ENCODE results near the gene LASP1.

LASP1 gene

GRCh38 chr17:38885044-38885727 lies 15.3 kb downstream of the LASP1 start:
- H3K4me3 ChIP-seq (ENCODE audit: low read depth, low read length) = no peak overlapping the region
- no peak for DNase-seq (ENCODE audit: low read depth)

- H3K4me3 ChIP-seq (ENCODE audit: low read depth, low read length) = no peak overlapping the region
- DNase-seq (ENCODE audit: low read depth) = no peak
These were observed 16.1 kb downstream of the LASP1 start for GRCh38 chr17:38885728-38886642.

- DNase-seq (ENCODE audit: low read depth) = no peak
- no peak overlapping the region for H3K4me3 ChIP-seq (ENCODE audit: low read depth, low read length)
These were observed 16.8 kb downstream of the LASP1 start for GRCh38 chr17:38886643-38887010.

GRCh38 chr17:38888842-38889241 lies 19.0 kb downstream of the LASP1 start:
- no peak for DNase-seq (ENCODE audit: low read depth)
- H3K4me3 ChIP-seq (ENCODE audit: low read depth, low read length) = no peak overlapping the region

- H3K4me3 ChIP-seq (ENCODE audit: low read depth, low read length) = no peak overlapping the region
- DNase-seq (ENCODE audit: low read depth) = no peak
These were observed 20.0 kb downstream of the LASP1 start for GRCh38 chr17:38889745-38890409.

GRCh38 chr17:38890410-38890746 lies 20.5 kb downstream of the LASP1 start:
- DNase-seq (ENCODE audit: low read depth) = no peak

GRCh38 chr17:38891441-38891840 lies 21.6 kb downstream of the LASP1 start:
- H3K4me3 ChIP-seq (ENCODE audit: low read depth, low read length) = no peak overlapping the region
- no peak for DNase-seq (ENCODE audit: low read depth)

More at GRCh38 chr17:38890410-38890746, 20.5 kb downstream of the LASP1 start:
- H3K4me3 ChIP-seq (ENCODE audit: low read depth, low read length) = no peak overlapping the region

GRCh38 chr17:38892083-38892482 lies 22.2 kb downstream of the LASP1 start:
- H3K4me3 ChIP-seq (ENCODE audit: low read depth, low read length) = no peak overlapping the region
- DNase-seq (ENCODE audit: low read depth) = no peak

- H3K4me3 ChIP-seq (ENCODE audit: low read depth, low read length) = no peak overlapping the region
- DNase-seq (ENCODE audit: low read depth) = no peak
These were observed 22.8 kb downstream of the LASP1 start for GRCh38 chr17:38892620-38893019.

- DNase-seq (ENCODE audit: low read depth) = no peak
- H3K4me3 ChIP-seq (ENCODE audit: low read depth, low read length) = no peak overlapping the region
These were observed 23.3 kb downstream of the LASP1 start for GRCh38 chr17:38893113-38893512.

- H3K4me3 ChIP-seq (ENCODE audit: low read depth, low read length) = no peak overlapping the region
- DNase-seq (ENCODE audit: low read depth) = no peak
These were observed 23.7 kb downstream of the LASP1 start for GRCh38 chr17:38893607-38894006.

- H3K4me3 ChIP-seq (ENCODE audit: low read depth, low read length) = no peak overlapping the region
- no peak for DNase-seq (ENCODE audit: low read depth)
These were observed 24.4 kb downstream of the LASP1 start for GRCh38 chr17:38894276-38894675.

GRCh38 chr17:38896346-38896954 lies 26.6 kb downstream of the LASP1 start:
- H3K4me3 ChIP-seq (ENCODE audit: low read depth, low read length) = no peak overlapping the region
- DNase-seq (ENCODE audit: low read depth) = no peak

GRCh38 chr17:38897176-38897575 lies 27.3 kb downstream of the LASP1 start:
- peak; percentile 61 for DNase-seq (ENCODE audit: low read depth)
- H3K4me3 ChIP-seq (ENCODE audit: low read depth, low read length) = no peak overlapping the region

GRCh38 chr17:38897671-38898290 lies 27.9 kb downstream of the LASP1 start:
- no peak overlapping the region for H3K4me3 ChIP-seq (ENCODE audit: low read depth, low read length)

GRCh38 chr17:38898291-38898679 lies 28.4 kb downstream of the LASP1 start:
- no peak overlapping the region for H3K4me3 ChIP-seq (ENCODE audit: low read depth, low read length)
- no peak for DNase-seq (ENCODE audit: low read depth)

More at GRCh38 chr17:38897671-38898290, 27.9 kb downstream of the LASP1 start:
- DNase-seq (ENCODE audit: low read depth) = no peak

- no peak overlapping the region for H3K4me3 ChIP-seq (ENCODE audit: low read depth, low read length)
- DNase-seq (ENCODE audit: low read depth) = peak; percentile 60
These were observed 29.0 kb downstream of the LASP1 start for GRCh38 chr17:38898812-38899348.

- DNase-seq (ENCODE audit: low read depth) = no peak
- no peak overlapping the region for H3K4me3 ChIP-seq (ENCODE audit: low read depth, low read length)
These were observed 29.6 kb downstream of the LASP1 start for GRCh38 chr17:38899421-38899820.

GRCh38 chr17:38900978-38901656 lies 31.3 kb downstream of the LASP1 start:
- DNase-seq (ENCODE audit: low read depth) = peak; percentile 85
- no peak overlapping the region for H3K4me3 ChIP-seq (ENCODE audit: low read depth, low read length)

Data from skeletal muscle cell (primary cell).